ENCODE results near the gene CD81.

The CD81 gene

DNA sequence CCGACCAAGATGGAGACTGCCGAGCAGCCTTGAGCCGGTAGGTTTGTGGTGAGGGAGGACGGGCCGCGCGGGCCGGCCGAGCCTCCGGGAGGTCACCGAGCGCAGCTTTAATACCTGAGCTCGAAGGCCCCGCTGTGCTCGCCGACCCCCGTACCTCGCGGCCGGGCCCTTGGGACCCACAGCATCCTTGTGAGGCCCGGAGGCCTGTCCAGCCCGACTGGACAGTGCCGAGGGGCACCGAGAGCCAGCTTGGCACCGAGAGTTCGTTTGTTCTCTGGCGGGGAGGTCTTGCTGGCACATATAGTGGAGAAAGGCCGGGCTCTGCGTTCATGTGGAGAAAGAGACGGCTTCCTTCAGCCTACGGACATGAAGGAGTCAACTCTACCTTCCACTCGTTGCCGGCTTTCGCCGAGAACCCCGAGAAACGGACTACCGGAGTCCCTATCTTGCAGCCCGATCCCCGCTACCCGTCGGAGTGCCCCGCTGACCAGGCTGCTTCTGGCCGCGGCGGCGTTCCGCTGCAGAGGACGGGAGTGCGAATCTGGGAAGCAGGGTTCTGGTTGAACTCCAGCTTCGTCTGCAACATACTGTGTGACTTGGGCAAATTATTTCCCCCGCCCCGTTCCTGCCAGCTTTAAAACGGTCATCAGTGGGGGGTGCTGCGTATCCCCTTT, 23.8 kb downstream of the CD81 start:
- TF ChIP-seq, protein P1, sequence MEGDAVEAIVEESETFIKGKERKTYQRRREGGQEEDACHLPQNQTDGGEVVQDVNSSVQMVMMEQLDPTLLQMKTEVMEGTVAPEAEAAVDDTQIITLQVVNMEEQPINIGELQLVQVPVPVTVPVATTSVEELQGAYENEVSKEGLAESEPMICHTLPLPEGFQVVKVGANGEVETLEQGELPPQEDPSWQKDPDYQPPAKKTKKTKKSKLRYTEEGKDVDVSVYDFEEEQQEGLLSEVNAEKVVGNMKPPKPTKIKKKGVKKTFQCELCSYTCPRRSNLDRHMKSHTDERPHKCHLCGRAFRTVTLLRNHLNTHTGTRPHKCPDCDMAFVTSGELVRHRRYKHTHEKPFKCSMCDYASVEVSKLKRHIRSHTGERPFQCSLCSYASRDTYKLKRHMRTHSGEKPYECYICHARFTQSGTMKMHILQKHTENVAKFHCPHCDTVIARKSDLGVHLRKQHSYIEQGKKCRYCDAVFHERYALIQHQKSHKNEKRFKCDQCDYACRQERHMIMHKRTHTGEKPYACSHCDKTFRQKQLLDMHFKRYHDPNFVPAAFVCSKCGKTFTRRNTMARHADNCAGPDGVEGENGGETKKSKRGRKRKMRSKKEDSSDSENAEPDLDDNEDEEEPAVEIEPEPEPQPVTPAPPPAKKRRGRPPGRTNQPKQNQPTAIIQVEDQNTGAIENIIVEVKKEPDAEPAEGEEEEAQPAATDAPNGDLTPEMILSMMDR (IDR thresholded peaks at IDR 0.05; ENCODE audit: low read depth, low read length) = no peak
- peak overlapping the region; percentile 90 for H3K4me3 ChIP-seq (ENCODE audit: low read depth, low read length)
- in situ Hi-C loops (cut with HindIII; ENCODE audit: low sequenced_read_pairs) = no loop called here
- no peak for DNase-seq (ENCODE audit: low read depth, low spot score)

DNA sequence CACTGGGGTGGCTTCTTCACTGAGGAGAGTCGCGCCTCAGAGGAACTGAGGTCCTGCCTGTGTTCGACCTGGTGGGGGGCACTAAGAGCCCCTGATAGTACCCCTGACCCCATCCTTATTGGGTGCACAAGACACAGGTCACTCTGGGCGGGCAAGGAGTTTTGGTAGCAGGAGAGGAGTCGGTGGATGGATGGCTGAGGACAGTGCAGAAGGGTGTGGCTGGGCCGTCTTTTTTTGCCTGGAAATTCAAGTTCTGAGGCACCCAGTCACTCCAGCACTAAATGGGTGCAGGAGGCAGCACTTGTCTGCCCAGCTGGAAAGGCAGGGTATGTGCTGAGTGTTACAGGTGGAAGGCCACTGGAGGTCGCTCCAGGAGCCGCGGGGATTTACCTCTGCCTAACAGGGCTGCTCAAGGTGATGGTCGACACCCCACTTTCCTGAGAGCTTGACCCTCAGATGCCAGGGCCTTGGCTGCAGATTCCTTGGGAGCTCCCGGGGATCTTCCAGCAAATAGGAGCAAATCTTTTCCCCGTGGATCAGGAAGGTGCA, 24.4 kb downstream of the CD81 start:
- TF ChIP-seq, protein P1 (IDR thresholded peaks at IDR 0.05; ENCODE audit: low read depth, low read length) = no peak
- in situ Hi-C loops (cut with HindIII; ENCODE audit: low sequenced_read_pairs) = no loop called here
- peak overlapping the region; percentile 90 for H3K4me3 ChIP-seq (ENCODE audit: low read depth, low read length)
- DNase-seq (ENCODE audit: low read depth, low spot score) = no peak

DNA sequence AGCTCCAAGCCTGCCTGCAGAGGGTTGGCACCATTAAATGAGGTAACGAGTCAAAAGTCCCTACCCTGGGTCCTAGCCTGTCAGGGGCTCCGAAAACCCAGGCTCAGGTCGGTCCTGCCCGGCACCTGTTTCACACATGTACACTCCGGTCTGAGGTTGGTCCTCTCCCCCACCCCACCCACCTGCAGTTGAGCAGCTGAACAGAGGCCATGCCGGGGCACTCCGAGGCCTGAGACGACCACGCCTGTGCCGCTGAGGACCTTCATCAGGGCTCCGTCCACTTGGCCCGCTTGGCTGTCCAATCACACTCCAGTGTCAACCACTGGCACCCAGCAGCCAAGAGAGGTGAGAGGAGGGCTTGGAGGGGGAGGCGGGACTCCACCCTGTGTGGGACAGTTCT, 25.0 kb downstream of the CD81 start:
- in situ Hi-C loops (cut with HindIII; ENCODE audit: low sequenced_read_pairs) = no loop called here
- DNase-seq (ENCODE audit: low read depth, low spot score) = no peak
- peak overlapping the region; percentile 90 for H3K4me3 ChIP-seq (ENCODE audit: low read depth, low read length)
- TF ChIP-seq, protein P1 (IDR thresholded peaks at IDR 0.05; ENCODE audit: low read depth, low read length) = no peak

DNA sequence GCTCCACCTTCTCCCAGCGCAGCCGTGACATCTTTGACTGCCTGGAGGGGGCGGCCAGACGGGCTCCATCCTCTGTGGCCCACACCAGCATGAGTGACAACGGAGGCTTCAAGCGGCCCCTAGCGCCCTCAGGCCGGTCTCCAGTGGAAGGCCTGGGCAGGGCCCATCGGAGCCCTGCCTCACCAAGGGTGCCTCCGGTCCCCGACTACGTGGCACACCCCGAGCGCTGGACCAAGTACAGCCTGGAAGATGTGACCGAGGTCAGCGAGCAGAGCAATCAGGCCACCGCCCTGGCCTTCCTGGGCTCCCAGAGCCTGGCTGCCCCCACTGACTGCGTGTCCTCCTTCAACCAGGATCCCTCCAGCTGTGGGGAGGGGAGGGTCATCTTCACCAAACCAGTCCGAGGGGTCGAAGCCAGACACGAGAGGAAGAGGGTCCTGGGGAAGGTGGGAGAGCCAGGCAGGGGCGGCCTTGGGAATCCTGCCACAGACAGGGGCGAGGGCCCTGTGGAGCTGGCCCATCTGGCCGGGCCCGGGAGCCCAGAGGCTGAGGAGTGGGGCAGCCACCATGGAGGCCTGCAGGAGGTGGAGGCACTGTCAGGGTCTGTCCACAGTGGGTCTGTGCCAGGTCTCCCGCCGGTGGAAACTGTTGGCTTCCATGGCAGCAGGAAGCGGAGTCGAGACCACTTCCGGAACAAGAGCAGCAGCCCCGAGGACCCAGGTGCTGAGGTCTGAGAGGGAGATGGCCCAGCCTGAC, 26.0 kb downstream of the CD81 start:
- no peak for DNase-seq (ENCODE audit: low read depth, low spot score)
- no peak overlapping the region for H3K4me3 ChIP-seq (ENCODE audit: low read depth, low read length)
- in situ Hi-C loops (cut with HindIII; ENCODE audit: low sequenced_read_pairs) = no loop called here
- TF ChIP-seq, protein P1 (IDR thresholded peaks at IDR 0.05; ENCODE audit: low read depth, low read length) = no peak

DNA sequence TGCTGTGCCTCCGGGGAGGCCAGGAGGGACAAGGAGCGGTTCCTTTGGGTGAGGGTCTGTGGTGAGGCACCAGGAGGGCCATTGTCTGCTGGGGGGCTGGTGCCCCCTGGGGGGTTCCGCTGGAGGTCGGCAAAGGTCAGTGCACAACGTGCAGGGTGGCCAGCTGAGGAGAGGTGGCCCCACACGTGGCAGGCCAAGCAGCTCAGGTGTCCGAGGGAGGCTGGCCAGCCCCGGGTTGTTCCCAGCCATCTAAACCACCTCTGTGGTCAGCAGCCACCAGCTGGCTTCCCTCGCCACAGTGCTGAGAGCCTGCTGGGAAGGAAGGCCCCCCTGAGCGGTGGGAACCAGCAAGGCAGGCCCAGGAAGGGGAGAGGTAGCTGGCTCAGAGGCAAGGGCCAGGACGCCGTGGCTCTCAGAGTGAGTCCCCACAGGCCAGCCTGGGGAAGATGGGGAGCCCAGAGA, 27.7 kb downstream of the CD81 start:
- no peak for DNase-seq (ENCODE audit: low read depth, low spot score)
- TF ChIP-seq, protein P1 (IDR thresholded peaks at IDR 0.05; ENCODE audit: low read depth, low read length) = no peak
- no peak overlapping the region for H3K4me3 ChIP-seq (ENCODE audit: low read depth, low read length)
- in situ Hi-C loops (cut with HindIII; ENCODE audit: low sequenced_read_pairs) = no loop called here

DNA sequence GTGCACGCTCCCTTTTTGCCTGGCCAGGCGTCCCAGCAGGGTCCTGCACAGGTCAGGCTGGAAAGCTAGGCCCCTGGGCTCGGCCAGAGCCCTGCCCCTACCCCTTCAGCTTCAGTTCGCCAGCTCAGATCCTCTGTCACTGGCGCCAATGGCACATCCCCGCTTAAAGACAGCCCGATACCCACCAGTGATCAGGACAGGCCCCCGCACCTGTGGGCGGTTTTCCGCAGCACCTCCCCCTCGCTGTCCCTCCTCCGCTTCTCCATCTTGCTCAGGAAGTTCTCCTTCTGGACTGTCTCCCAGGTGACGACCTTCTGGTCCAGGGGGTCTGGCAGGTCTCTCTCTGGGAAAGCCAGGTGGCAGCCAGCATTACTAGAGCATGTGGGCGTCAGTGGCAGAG, 29.3 kb downstream of the CD81 start:
- in situ Hi-C loops (cut with HindIII; ENCODE audit: low sequenced_read_pairs) = no loop called here
- H3K4me3 ChIP-seq (ENCODE audit: low read depth, low read length) = no peak overlapping the region
- no peak for DNase-seq (ENCODE audit: low read depth, low spot score)
- TF ChIP-seq, protein P1 (IDR thresholded peaks at IDR 0.05; ENCODE audit: low read depth, low read length) = no peak

Measured in astrocyte of the spinal cord (primary cell).